GM12801 (cell line): ENCODE results near the gene NHS.

ENCODE experiments used
- CTCF ChIP-seq: IDR thresholded peaks from one replicate; pipeline ENCODE4 v1.5.1; 2011; ENCODE audit warnings: control low read depth; ENCODE audit not compliant: insufficient read length; ENCODE audit errors: extremely low read depth

The NHS gene

GRCh38 chrX:17633546-17633945 lies 258.5 kb downstream of the NHS start:
- no peak for TF ChIP-seq CTCF

GRCh38 chrX:17634542-17635207 lies 259.7 kb downstream of the NHS start:
- TF ChIP-seq CTCF = no peak

- no peak for TF ChIP-seq CTCF
Measured at GRCh38 chrX:17635231-17635630, 260.2 kb downstream of the NHS start.

GRCh38 chrX:17637235-17637634 lies 262.2 kb downstream of the NHS start:
- no peak for TF ChIP-seq CTCF

- TF ChIP-seq CTCF = no peak
Measured at GRCh38 chrX:17638731-17639130, 263.7 kb downstream of the NHS start.

GRCh38 chrX:17642891-17643290 lies 267.9 kb downstream of the NHS start:
- TF ChIP-seq CTCF = no peak

GRCh38 chrX:17643528-17643927 lies 268.5 kb downstream of the NHS start:
- TF ChIP-seq CTCF = no peak
